ENCODE measurements around the gene ESR1.

The ESR1 gene

GRCh38 chr6:151811081-151811480 lies 3.6 kb downstream of the ESR1 start:
- H3K4me3 ChIP-seq (replicated peaks in 1 of 2; ENCODE audit: low read depth in 2 of 2, low read length in 2 of 2), result no peak overlapping the region
- no peak for TF ChIP-seq CTCF (IDR thresholded peaks at IDR 0.05; ENCODE audit: low read depth, low read length)
- no peak for DNase-seq (ENCODE audit: low read depth in 2 of 2)

DNA sequence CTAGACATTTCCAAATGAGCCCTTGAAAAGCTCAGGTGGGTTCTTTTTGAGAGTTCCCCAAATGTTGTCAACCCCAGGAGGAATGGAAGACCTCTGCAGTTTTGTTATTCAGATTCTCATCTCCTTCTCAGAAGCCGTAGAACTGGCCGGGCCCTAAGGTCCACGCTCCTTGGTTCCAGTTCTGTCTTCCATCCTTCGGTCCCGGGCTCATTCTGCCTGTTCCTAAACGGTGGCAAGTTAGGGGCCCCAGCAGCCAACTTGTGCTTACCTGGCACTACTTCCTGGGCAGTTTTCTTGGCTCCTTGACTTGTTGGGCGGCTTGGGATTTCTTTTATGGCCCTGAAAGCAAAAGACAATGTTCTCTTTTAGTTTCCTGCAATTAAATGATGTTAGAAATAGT lies 6.4 kb downstream of the ESR1 start:
- TF ChIP-seq CTCF (IDR thresholded peaks at IDR 0.05; ENCODE audit: low read depth, low read length), result no peak
- no peak for DNase-seq (ENCODE audit: low read depth in 2 of 2)
- H3K4me3 ChIP-seq (replicated peaks in 1 of 2; ENCODE audit: low read depth in 2 of 2, low read length in 2 of 2), result no peak overlapping the region

DNA sequence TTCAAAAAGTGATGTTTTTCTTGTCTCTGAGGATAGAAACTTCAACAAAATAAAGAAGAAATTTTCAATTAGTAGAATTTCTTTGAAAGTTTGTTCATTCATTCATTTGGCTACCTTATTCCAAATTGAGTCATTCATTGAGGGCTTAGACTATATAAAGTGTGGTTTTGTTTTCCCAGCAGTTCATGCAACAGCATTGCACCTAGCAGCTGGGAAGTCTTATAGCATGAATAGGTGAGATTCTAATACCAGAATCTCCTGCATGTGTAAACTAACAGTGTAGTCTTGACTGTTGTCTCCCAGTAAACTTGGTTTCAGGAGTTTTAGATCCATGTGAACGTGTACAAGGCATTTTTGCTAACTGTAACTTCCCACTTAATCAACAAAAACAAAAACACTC lies 7.1 kb downstream of the ESR1 start:
- no peak for DNase-seq (ENCODE audit: low read depth in 2 of 2)
- H3K4me3 ChIP-seq (replicated peaks in 1 of 2; ENCODE audit: low read depth in 2 of 2, low read length in 2 of 2), result no peak overlapping the region
- no peak for TF ChIP-seq CTCF (IDR thresholded peaks at IDR 0.05; ENCODE audit: low read depth, low read length)

GRCh38 chr6:151822252-151823111 lies 15.0 kb downstream of the ESR1 start:
- no peak overlapping the region for H3K4me3 ChIP-seq (replicated peaks in 1 of 2; ENCODE audit: low read depth in 2 of 2, low read length in 2 of 2)
- TF ChIP-seq CTCF (IDR thresholded peaks at IDR 0.05; ENCODE audit: low read depth, low read length), result no peak
- DNase-seq (ENCODE audit: low read depth in 2 of 2), result no peak

GRCh38 chr6:151826517-151827142 lies 19.1 kb downstream of the ESR1 start:
- TF ChIP-seq CTCF (IDR thresholded peaks at IDR 0.05; ENCODE audit: low read depth, low read length), result no peak
- DNase-seq (ENCODE audit: low read depth in 2 of 2), result no peak
- no peak overlapping the region for H3K4me3 ChIP-seq (replicated peaks in 1 of 2; ENCODE audit: low read depth in 2 of 2, low read length in 2 of 2)

DNA sequence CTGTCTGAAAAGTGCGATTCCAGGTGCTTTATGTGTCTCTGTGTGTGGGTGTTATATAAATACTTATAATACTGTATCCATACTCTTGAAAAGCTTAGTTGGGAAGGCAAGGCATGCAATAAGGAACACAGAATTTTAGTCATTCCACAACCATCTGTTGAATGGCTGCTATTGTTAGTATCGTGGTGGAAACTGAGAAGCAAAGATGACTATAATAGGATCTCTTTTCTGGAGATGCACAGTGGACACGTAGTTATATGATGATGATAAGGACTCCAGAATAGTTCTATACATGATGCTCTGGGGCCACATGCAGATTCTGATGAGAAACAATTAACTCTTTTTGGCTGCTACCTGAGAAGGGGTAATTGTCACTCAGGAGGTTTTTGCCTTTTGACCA lies 25.2 kb downstream of the ESR1 start:
- TF ChIP-seq CTCF (IDR thresholded peaks at IDR 0.05; ENCODE audit: low read depth, low read length), result no peak
- no peak overlapping the region for H3K4me3 ChIP-seq (replicated peaks in 1 of 2; ENCODE audit: low read depth in 2 of 2, low read length in 2 of 2)
- no peak for DNase-seq (ENCODE audit: low read depth in 2 of 2)

Data from cardiac fibroblast (primary cell).